NCI-H446 treated with DMSO at 0.1 percent for 48 hours (cell line): Measurements from ENCODE around the gene LMBRD1.
"Not testable (repeated sequence)": the region's sequence is repeated elsewhere in the genome, so short reads cannot be mapped to it uniquely, and the experiment has no call there.

Experiments
- DNase-seq: peaks from one replicate; lab custom pipeline; 2025; lab: John Stamatoyannopoulos, UW

The LMBRD1 gene

GRCh38 chr6:69796073-69796641 lies 653 bp downstream of the LMBRD1 start:
- DNase-seq, result no peak

GRCh38 chr6:69795469-69796072 lies 1.2 kb downstream of the LMBRD1 start:
- DNase-seq, result no peak

- no peak for DNase-seq
Measured at GRCh38 chr6:69792292-69792691, 4.5 kb downstream of the LMBRD1 start.

GRCh38 chr6:69791065-69791471 lies 5.7 kb downstream of the LMBRD1 start:
- no peak for DNase-seq

GRCh38 chr6:69790629-69791028 lies 6.2 kb downstream of the LMBRD1 start:
- no peak for DNase-seq

GRCh38 chr6:69789578-69789977 lies 7.2 kb downstream of the LMBRD1 start:
- no peak for DNase-seq

GRCh38 chr6:69787436-69787835 lies 9.4 kb downstream of the LMBRD1 start:
- not testable (repeated sequence) for DNase-seq

- DNase-seq, result no peak
Measured at GRCh38 chr6:69785697-69786096, 11.1 kb downstream of the LMBRD1 start.

- DNase-seq, result no peak
Measured at GRCh38 chr6:69784595-69785377, 12.0 kb downstream of the LMBRD1 start.

GRCh38 chr6:69783108-69783507 lies 13.7 kb downstream of the LMBRD1 start:
- DNase-seq, result no peak

GRCh38 chr6:69780585-69781178 lies 16.1 kb downstream of the LMBRD1 start:
- DNase-seq, result no peak

GRCh38 chr6:69775941-69776340 lies 20.9 kb downstream of the LMBRD1 start:
- no peak for DNase-seq

- no peak for DNase-seq
Measured at GRCh38 chr6:69775585-69775849, 21.3 kb downstream of the LMBRD1 start.

- no peak for DNase-seq
Measured at GRCh38 chr6:69774740-69775584, 21.8 kb downstream of the LMBRD1 start.

GRCh38 chr6:69771158-69771906 lies 25.5 kb downstream of the LMBRD1 start:
- no peak for DNase-seq

GRCh38 chr6:69768664-69769063 lies 28.1 kb downstream of the LMBRD1 start:
- no peak for DNase-seq

- no peak for DNase-seq
Measured at GRCh38 chr6:69763763-69764162, 33.0 kb downstream of the LMBRD1 start.

- DNase-seq, result no peak
Measured at GRCh38 chr6:69761853-69762252, 35.0 kb downstream of the LMBRD1 start.

- DNase-seq, result no peak
Measured at GRCh38 chr6:69758214-69758613, 38.6 kb downstream of the LMBRD1 start.

GRCh38 chr6:69756907-69757306 lies 39.9 kb downstream of the LMBRD1 start:
- no peak for DNase-seq

- no peak for DNase-seq
Measured at GRCh38 chr6:69756366-69756765, 40.4 kb downstream of the LMBRD1 start.

GRCh38 chr6:69735027-69735426 lies 61.8 kb downstream of the LMBRD1 start:
- no peak for DNase-seq
